ENCODE measurements around the gene INAFM2.

The INAFM2 gene

DNA sequence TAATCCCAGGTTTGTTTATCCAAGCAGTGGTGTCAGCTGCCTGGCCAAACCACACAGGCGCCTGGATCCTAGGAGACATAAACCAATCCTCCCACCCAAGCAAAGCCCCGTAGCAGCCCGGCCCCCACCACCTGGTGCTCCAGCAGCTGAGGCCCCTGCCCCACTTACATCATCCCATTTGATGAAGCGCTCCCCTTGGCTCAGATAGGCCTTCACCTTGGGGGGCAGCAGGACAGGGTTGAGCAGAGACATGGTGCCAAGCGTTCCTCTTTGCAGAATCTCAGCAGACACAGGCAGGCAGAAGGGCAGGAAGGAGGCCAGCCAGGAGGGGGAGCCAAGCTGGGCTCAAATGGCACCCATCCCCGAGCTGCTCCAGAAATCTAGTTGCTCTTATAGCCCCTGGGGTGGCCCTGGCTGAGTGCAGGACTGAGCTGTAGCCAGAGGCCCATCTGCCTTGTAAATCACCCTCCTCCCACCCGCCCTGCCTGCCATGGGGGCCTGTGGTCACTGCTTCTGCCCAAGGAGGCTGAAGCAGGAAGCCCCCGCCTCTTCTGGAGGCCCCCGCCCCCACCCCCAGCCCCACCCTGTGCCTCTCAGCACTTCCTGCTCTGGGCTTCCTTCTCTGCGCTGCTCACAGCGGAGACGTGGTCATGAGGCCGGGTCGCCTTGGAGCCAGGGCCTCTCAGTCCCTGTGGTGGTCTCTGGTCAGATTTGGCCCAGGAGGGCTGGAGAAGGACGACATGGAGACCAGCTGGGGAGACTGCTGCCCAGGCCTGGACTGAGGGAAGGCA lies 15.9 kb upstream of the INAFM2 start, which contains the start of gene PLCB2:
Gene PLCB2, minus strand, starts transcription at position 515 of the 791 bp plus-strand sequence. Its CDS starts 263 bp downstream, at position 252.
- no peak for FAIRE-seq

GRCh38 chr15:40309344-40309862 lies 14.1 kb upstream of the INAFM2 start:
- FAIRE-seq, result no peak

DNA sequence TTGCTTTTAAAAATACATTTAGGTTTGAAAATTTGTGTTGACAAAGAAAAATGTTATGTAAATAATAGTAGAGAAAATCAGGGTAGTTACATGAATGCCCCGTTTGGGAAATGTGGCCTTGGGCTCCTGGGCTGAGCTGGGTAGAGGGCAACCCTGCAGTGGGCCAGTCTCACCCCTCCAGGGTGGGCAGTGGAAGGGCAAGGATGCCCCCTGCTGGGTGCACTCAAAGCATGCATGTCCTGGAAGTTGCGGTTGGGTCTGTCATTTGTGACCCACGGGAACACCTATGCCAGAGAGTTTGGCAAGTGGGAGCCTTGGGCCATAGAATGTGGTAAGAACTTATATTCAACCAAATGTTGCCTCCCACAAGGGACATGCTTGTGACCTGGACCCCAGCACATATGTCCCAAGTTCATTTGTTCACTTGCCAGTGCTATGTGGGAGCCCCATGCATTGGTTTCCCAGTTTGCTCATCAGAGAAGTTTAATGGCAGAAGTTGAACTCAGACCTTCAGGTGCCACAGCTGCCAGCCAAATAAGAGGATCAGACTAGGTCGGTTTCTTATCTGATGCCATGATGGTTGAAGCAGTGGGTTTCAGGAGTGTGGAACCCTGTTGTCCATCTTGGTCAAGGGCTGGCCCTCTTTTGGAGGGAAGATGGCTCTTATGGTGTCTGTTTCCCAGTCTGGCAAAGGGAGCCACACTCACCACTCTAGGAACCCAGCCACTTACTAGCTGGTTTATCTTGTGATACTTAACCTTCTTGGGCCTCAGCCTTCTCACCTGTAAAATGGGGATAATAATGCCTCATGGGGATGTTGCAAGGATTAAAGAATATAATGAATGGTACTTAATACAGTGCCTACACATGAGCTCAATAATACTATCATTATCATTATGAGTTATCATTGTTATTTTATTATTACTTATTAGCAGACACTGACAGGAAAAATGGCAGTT lies 13.2 kb upstream of the INAFM2 start:
- FAIRE-seq, result no peak

GRCh38 chr15:40310993-40311392 lies 12.5 kb upstream of the INAFM2 start:
- no peak for FAIRE-seq

DNA sequence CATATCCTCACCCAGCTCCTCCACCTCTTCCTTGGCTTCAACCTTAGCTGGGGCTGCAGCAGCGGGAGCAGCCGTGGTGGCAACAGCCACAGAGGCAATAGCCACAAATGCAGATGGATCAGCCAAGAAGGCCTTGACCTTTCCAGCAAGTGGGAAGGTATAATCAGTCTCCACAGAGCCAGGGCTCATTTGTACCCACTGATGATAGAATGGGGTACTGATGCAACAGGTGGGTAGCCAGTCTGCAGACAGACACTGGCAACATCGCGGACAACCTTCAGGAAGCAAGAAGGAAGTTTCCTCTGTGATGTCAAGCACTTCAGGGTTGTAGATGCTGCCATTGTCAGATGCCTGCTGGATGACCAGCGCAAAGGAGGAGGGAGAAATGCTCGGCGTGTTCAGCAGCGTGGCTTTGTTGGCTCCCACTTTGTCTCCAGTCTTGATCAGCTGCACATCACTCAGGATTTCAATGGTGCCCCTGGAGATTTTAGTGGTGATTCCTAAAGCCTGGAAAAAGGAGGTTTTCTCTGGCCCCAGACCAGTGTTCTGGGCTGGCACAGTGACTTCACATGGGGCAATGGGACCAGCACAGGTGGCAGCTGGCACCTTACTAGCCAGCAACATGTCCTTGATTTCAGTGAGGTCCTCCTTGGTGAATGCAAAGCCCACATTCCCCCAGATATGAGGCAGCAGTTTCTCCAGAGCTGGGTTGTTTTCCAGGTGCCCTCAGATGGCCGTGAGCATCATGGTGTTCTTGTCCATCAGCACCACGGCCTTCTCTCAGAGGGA lies 10.9 kb upstream of the INAFM2 start:
- FAIRE-seq, result no peak

- no peak for FAIRE-seq
Observed at GRCh38 chr15:40313531-40314398, 9.7 kb upstream of the INAFM2 start.

GRCh38 chr15:40314723-40315276 lies 8.7 kb upstream of the INAFM2 start:
- no peak for FAIRE-seq

- no peak for FAIRE-seq
Observed at GRCh38 chr15:40316931-40317330, 6.6 kb upstream of the INAFM2 start.

GRCh38 chr15:40317580-40317979 lies 5.9 kb upstream of the INAFM2 start:
- FAIRE-seq, result no peak

GRCh38 chr15:40320409-40320808 lies 3.1 kb upstream of the INAFM2 start:
- no peak for FAIRE-seq

- no peak for FAIRE-seq
Observed at GRCh38 chr15:40320931-40321371, 2.5 kb upstream of the INAFM2 start.

DNA sequence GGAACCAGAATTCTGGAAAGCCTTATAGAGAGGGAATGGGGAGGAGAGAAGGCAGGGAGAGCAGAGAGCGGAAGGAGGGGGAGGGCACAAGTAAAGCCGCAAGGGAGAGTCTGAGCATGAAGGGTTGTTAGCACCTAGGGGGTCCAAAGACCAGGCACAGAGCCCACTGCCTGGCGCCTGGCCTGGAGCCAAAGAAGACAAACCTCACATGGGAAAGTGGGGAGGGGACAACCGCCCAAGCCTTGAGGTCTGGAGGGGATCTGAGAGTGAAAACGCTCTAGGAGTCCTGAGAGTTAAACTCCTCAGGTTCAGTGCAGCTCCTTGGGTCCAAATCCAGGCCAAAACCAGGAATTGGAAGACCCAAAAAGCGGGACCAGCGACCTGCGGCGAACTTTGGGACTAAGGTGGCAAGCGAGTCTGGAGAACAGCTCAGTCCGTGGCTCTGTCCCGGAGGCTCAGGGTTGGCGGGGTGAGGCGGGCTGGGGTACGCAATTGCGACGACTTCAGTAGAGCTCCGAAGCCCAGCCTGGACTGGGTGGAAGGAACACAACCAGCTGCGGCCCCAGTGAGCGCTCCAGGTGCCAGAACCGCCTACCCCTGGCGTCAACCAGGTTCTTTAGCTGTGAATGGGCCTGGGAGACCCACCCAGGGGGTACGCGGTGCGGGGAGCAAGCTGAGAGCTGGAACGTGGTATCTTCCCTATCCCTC lies 807 bp upstream of the INAFM2 start:
- FAIRE-seq, result no peak

DNA sequence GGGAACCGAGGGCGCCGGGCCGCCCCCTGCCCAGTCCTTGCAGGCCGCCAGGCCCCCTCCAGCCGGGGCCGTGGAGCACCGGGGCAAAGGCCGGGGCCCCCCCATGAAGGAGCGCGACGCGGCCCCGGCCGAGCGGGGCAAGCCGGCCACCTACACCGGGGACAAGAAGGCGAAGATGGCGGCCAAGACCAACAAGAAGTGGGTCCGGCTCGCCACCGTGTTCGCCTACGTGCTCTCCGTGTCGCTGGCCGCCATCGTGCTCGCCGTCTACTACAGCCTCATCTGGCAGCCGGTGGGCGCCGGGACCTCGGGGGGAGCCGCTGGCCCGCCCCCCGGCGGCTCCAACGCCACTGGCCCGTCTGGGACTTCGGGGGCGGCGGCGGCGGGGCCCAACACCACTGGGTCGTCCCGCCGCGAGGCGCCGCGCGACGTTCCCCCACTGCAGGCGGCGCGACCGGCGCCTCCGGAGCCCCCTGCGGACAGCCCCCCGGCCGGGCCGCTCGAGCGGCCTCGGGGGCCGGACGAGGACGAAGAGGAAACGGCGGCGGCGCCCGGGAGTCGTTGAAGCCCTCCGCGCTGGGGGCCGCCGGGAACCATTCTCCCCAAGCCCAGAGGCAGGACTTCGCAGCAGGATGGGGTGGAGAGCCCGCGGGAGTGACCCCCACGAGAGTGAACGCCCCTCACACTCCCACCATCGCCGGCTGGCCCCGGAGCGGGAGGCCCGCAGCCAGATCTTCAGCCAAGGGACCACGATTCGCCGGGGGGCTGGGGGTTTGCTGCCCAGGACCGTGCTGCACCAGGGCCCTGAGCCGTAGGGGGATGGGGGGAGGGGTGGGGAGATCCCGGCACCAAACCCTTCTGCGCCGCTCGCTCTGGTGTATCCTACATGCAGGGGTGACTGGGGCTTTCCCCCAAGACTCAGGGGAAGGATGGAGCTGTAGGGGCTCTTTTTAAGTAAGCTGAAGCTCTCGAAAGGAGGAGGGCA lies 753 bp downstream of the INAFM2 start:
- FAIRE-seq, result no peak

- FAIRE-seq, result no peak
Observed at GRCh38 chr15:40325188-40325587, 1.7 kb downstream of the INAFM2 start.

DNA sequence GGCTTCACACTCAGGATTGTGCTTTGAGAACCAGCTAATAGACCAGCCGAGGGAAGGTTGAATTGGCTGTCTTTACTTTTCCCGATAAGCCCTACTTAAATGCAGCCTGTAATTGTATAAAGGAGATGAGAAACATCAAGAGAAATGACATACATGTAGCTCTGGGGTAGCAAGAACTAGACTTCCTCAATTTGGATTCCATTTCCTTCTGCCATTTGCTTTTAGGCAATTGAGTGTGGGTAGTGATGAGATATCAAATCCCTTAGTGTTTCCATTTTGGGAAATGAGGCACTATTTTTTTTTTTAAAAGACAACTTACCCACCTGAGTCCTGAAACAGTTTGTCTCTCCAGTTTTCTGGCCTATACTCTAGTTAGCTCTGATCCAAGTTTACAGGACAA lies 2.2 kb downstream of the INAFM2 start:
- no peak for FAIRE-seq

DNA sequence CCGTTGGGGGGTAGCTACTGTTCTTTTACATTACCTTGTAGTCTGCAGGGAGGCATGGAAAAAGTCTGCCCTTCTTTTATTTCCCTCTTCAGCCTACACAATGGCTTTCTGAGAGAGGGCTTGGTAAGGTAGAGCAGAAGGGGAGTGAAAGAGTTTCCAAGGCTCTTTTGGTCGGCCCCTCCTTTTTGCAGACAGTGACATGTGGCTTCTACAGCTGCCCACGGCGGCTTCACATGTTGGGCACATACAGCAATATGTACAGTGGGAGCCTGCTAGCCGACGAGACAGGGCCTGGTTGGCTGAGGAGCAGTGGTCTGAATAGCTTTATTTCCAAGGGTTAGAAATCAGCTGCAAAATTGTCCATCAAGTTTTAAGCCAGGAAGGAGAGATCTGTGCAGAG lies 4.0 kb downstream of the INAFM2 start:
- FAIRE-seq, result no peak

- FAIRE-seq, result no peak
Observed at GRCh38 chr15:40328176-40328575, 4.7 kb downstream of the INAFM2 start.

DNA sequence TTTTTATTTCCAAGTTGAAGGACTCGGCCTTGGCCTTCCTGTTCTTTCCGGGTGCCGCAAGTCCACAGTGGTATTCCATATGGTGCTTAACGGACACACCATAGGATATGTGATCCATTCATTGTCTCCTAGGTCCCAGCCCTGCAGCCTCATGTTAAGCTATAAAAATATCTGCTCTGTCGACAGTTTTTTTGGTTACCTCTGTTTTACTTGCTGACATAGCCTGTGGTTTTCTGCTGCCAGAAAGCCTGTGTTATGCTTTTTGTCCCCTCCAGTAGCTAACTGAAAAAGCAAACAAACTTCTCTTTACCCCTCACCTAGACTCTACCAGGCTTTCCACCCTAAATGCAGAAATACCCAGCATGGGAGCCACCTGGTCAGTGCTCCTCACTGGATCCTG lies 5.3 kb downstream of the INAFM2 start:
- no peak for FAIRE-seq

- no peak for FAIRE-seq
Observed at GRCh38 chr15:40329804-40330203, 6.3 kb downstream of the INAFM2 start.

All from colon (tissue), 2 donors.